Activated CD8-positive, alpha-beta memory T cell treated with anti-CD3 and anti-CD28 coated beads, Interleukin-2, amount 50 U/mL, for 4 hours (primary cell): ENCODE measurements around the gene PNPLA8.
"Not testable (repeated sequence)": the region's sequence is repeated elsewhere in the genome, so short reads cannot be mapped to it uniquely, and the experiment has no call there.

Source experiments
- DNase-seq: peaks from one replicate; pipeline ENCODE4 v3.0.0-alpha.2; 2020

The PNPLA8 gene

DNA sequence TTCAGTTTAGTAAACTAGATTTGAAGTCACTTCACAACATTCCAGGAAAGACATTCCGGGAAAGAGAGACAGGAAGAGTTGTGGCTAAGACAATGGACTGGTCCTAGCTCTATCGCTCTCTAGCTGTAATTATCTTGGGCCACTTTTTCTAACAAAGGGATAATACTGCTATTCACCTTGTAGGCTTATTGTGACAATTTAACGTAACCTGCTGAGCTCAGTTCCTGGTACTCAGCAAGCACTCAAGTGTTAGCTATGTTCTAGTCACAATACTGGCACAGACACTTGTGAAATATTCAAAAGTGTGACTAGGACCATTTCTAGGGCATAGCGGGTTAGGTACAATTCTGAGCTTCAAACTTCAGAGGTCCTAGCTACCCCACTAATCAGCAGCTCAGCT is 57.7 kb downstream of the PNPLA8 start:
- no peak for DNase-seq

DNA sequence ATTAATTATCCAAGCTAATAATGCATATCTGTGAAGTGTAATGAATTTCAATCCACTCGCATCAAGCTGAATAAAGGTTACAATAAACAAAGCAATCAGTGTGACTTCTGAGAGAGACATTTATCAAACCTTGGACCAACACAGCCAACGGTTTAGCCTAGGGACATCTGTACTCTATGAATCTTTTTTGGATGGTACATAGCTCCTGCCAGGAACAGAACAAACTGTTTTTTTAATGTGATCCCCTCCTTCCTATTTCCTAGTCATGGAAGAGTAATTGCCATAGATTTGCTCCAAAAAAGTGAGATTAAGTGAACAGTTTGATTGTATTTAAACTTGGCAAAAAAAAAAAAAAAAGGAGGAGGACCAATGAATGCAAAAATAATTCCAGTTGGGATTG is 58.5 kb downstream of the PNPLA8 start:
- no peak for DNase-seq

DNA sequence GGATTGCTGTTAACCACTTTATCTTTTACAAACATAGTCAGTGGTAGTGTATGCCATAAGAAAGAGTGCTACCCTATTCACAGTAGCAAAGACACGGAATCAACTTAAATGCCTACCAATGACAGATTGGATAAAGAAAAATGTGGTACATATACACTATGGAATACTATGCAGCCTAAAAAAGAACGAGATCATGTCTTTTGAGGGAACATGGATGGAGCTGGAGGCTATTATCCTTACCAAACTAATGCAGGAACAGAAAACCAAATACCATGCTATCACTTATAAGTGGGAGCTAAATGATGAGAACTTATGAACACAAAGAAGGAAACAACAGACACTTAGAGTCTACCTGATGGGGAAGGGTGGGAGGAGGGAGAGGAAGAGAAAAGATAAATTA is 59.6 kb downstream of the PNPLA8 start:
- DNase-seq = not testable (repeated sequence)

DNA sequence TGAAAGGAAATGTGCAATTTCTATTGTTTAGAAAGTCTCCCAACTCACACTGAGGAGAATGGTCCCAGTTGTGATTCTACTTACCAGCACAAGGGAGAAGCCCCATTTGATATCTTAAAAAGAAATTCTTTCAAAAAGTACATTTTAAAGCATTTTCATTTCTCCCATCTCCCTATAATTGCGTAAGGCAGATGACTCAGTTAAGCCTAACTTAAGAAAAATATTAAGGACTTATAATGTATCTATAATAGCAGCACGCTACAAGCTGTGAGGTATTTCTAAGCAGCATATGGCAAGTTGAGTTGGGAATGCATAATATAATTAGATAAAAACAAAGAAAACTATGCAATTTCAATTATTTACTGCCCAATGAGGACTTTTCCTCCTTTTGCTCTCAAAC is 61.2 kb downstream of the PNPLA8 start:
- no peak for DNase-seq

DNA sequence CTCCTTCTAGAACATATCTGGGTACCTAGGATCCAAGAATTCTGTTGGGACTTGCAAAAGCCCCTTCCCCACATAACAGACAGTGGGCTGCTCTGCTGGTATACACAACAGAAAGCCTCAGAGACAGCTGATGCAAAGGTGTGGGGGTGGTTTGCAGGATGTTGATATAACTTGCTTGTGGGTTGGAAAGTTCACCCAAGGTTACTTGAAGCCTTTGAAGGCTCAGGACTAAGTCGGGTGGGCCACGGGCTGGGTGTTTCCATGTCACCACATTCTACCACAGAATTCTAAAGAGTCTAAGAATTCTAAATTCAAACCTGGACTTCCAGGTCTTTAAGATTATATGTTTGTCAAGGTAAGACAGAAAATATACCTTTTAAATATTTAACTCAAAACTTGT is 62.3 kb downstream of the PNPLA8 start:
- peak; percentile 43 for DNase-seq

DNA sequence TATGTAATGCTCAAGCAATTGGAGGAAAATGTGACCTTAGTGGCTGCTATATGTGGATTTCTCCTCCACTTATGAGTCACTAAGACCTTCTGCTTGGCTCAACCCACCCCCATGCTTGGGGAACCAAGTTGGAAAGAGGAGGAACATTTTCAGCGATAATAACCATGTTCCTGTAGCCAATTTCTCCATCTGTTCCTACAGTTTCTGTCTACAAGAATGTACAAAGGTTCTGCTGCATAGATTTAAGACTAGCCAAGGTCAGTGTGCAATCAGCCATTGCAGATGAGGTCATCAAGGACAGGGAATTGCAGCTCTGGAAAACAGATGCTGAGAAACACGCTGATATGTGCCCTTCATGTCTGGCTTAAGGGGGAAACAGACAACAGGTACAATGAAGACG is 64.1 kb downstream of the PNPLA8 start:
- DNase-seq = no peak

DNA sequence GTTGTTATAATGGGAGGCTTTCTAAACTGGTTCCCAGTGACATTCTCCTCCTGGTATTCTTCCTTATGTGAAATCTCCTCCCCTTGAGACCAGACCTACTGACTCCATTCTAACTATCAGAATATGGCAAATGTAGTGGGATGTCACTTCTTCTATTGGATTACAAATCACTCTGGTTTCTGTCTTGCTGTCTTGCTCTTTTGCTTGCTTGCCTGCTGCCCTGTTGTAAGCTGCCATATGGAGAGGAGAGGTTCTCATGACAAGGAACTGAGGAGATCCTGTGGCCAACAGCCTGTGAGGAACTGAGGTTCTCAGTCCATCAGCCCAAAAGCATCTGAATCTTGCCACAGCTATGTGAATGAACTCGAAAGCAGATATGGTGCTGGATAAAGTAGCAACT is 65.0 kb downstream of the PNPLA8 start:
- no peak for DNase-seq

DNA sequence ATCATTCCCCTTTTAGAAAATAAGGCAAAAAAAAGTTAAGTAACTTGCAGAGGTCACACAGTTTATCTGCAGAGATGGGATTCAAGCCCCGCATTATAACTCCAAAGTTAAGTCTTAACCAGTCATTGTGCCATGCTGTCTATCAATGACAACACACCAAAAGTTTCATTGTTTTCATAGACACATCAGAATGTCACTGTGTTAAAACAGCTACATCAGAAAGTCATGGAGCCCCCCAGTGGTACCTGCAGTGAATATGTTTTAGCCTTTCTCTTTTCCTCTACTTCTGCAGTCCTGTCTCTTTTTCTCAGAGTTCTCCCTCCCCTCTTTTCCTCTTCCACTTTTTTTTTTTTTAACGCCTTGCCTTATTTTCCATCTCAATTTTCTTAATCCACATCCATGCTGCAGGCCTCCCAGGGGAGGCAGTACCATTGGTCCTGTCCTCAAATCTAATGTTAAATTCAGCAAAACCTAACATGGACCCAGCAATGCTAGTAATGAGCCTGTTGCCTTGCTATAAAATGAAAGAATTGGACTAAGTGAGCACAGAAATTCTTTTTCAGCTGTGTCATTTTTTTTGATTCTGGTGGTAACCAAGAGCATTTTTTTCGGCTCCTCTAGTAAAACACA is 65.9 kb downstream of the PNPLA8 start:
- peak; percentile 17 for DNase-seq

DNA sequence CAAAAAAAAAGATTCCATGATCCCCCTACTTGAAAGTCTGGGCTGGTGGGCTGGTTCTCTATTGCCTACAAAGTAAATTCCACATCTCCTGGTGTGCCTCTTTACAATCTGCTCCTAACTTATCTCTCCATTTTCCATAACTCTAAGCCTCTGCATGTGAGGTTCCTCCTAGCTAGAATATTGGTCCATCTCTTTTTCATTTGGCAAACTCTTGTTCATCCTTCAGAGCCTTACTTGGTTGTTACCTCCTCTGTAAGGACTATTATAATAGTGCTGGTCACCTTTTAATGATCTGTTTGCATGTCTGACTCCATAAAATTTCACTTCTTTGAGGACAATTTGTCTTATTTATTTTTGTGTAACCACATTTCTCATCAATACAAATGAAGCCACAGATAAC is 68.1 kb downstream of the PNPLA8 start:
- DNase-seq = no peak

DNA sequence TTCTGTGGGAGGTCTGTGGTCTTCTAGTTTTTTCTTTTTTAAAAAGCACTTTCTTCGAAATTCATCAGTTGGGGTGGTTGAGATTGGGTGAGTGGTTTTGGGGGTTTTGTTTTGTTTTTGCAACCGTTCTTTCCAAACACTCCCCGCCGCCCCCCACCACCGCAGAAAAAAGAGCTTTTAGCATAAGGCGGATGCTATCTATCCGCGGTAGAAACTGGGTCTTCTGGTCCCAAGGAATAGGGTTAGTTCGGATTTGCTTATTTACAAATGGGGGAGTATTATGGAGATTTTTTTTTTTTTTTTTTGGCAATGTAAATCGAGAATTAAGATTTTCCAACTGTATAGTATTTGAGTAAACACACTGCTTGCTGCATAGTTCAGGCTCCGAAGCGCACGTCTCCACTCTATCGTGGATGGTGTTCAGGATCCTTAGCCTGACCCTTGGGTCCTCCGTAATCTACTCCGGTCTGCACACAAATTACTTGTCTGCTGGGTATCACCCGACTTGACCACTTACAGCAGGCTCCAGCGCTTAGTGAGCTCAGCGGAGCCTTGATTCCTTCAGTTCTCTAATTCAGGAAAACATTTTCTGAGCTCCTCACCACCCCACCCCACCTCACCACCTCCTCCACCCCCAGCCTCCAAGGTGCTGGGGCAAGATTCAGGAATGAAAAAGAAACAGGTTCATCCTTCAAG is 68.9 kb downstream of the PNPLA8 start:
- no peak for DNase-seq

DNA sequence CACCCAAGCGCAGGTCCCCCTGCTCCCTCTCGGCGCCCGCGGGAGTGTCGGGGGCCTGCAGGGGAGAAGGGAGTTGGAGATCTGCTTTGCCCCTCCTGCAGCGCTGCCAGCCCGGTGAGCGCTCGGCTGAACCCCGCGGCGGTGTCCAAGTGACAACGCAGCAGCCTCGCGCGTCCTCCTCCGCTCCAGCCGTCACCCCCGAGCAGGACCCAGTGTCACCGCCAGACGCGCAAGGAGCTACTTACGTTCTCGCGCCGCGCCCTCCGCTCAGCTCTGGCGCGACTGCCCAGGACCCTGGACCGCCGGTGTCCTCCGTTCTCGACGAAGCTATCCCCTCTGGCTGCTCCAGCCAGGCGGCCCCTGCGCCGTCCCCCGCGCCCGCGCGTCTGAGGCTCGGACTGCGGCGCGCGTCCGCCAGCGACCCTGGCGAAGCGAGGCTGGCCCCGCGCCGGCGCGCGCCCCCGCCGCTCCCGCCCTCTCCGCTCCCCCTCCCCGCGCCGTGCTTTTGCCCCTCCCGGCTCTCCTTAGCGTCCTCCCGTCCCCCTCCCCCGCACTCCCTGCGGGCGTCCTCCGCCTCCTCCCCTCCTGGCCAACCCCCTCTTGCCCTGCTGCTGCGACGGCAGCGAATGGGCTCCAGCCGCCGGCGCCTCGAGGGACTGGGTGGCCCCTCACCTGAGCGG is 69.8 kb downstream of the PNPLA8 start, which contains the start of gene NRCAM:
NRCAM (minus strand) TSS at position 439 of the 680 bp plus-strand sequence. CDS start 216,372 bp downstream, outside the sequence.
- peak; percentile 43 for DNase-seq

DNA sequence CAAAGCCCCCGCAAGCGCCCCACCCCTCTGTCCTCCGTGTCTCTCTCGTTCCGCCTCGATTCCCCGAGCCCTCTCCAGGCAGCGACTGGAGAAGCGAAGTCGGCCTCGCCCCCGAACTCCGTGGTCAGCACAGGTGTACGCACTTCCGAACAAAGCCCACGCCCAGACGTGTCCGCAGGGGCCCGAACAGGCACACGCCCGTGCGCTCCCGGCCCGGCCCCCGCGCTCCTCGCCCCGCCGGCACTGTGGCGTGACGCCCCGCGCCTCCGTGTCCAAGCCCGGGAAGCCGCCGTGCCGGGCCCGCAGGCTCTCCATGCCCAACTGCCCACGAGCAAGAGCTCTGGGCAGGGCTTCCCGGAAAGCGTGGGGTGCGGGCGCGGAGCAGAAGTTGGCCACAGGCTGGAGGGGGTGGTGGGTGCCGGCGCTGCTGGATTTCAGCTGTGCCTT is 70.4 kb downstream of the PNPLA8 start:
- peak; percentile 15 for DNase-seq

DNA sequence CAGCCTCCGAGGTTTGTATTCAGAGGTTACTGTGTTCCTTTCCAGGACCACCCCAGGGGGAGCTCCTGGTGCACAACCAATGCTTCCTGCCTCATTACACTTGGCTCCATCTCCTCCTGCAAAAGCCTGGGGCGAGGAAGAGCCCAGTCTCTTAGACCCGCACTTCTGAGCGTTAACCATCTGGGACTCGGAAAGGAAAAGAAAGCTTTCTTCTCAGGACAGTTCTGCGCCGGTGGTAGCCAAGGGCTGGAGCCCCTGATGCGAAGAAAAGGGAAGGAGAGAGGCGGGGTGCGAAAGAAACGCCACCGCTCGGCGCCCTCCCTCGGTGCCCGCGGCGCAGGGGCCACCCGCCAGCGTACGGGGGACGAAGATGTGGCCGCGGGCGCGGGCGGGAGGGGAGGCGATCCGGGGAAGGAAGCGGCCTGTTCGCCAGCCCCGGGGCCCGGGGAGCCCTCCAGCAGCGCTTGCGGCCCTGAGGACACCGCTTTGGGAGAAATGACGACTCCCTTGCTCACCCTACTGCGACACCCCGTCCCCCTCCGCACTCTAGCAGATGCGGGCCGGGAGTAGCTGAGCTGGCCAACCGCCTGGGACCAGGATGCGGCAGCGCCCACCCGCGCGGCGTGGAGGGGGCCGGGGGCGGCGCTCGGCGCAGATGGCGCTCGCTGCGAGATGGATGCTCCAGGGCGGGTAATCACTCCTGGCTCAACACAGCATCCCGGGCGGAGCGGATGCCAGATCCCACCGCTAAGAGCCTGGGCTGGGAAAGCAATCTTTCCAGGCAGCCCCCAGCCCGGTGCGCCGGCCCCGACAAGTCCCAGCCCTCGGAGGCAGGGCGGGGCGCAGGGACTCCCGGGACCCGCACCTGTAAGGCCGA is 71.0 kb downstream of the PNPLA8 start:
- DNase-seq = peak; percentile 24

DNA sequence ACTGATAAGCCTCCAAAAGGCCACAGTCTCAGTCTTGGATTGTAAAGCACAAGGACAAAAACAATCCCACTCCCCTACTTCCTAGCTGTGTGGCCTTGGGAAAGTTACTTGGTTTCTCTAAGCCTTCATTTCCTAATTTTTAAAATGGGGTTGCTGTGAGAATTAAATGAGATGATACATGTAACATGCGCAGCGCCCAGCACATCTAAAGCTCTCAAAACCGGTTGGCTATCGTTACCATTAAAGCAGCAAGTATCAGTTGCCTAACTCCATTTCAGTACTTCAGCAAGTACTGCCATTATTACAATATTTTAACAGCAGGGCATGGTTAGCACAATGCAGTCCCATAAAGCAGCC is 71.6 kb downstream of the PNPLA8 start:
- no peak for DNase-seq

DNA sequence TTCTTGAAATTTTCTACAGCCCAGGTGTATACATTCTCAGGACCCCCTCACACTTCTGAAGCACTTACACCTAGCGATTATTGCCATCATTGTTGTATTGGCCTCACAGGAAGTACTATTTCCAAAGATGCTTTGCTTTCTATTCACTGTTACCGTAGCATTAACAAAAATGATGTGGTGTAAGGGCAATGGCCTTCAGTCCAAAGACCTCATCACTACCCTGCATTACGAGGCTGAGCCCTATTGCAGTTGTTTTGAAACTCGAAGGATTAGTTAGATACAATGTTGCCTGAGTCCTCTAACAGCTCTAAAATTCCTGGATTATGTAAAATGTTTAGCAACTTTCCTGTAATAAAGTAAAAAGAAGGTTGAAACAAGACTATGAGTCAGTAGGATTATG is 72.6 kb downstream of the PNPLA8 start:
- no peak for DNase-seq

DNA sequence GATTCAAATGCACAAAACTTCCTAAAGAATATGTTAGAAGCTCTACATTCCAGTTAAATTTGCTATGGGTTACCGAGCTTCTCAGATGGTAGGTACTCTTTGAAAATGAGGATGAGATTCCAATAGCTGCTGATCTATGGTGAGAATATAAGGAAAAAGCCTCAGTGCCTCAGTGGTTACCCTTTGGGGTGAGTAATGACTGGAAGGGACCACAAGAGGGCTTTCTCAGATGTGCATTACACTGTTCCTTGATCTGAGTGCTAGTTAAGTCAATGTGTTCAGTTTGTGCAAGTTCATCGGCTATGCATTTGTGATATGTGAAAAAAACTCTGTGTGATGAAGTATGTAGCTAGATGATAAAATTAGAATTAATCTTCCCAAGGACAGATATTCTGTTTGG is 73.2 kb downstream of the PNPLA8 start:
- no peak for DNase-seq

DNA sequence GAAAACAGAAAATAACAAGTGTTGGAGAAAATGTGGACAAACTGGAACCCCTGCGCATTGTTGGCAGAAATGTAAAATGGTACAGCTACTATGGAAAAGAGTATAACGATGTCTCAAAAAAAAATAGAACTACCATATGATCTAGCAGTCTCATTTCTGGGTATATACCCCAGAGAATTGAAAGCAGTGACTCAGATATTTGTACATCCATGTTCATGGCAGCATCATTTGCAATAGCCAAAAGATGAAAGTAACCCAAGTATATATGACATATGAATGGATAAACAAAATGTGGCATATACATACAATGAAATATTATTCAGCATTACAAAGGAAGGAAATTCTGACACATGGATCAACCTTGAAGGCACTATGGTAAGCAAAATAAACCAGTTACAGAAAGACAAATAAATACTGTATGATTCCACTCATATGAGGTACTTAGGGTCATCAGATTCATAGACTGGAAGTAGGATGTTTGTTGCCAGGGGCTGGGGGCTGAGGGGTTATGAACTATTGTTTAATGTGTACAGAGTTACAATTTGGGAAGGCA is 74.6 kb downstream of the PNPLA8 start:
- no peak for DNase-seq

DNA sequence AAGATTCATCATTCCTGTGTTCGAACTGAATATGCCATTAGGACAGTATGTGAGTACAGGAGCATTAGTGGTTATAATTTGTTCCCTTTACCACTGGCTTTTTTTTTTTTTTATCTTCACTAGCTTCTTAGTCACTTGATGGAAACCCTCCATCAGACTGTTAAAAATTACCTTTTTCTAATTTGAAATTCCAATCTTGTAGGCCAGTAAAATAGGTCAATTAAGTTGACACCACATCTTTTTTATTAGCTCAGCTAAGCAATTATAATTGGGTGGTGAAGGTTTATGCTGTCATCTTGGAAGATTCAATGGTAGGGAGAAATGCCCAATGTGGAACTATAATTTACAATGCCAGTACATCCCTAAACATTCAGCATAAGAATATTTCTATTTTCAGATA is 75.8 kb downstream of the PNPLA8 start:
- DNase-seq = no peak

DNA sequence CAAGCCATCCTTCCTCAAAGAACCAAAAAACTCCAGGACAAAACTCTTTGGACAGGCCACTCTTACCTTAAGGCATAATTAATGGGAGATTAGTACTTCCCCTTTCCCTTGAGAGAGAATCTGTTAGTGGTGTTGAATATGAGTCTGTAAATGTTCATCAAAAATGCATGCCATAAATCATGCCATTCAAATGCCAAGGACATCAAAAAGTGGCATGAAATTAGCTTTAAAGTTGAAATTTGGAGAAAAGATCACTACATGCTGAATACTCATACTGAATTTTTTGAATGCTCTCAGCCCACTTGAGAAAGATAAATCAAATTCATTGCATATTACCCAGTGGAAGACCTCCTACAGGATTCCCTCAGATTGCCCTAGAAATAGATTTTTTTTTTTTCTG is 76.4 kb downstream of the PNPLA8 start:
- DNase-seq = no peak

DNA sequence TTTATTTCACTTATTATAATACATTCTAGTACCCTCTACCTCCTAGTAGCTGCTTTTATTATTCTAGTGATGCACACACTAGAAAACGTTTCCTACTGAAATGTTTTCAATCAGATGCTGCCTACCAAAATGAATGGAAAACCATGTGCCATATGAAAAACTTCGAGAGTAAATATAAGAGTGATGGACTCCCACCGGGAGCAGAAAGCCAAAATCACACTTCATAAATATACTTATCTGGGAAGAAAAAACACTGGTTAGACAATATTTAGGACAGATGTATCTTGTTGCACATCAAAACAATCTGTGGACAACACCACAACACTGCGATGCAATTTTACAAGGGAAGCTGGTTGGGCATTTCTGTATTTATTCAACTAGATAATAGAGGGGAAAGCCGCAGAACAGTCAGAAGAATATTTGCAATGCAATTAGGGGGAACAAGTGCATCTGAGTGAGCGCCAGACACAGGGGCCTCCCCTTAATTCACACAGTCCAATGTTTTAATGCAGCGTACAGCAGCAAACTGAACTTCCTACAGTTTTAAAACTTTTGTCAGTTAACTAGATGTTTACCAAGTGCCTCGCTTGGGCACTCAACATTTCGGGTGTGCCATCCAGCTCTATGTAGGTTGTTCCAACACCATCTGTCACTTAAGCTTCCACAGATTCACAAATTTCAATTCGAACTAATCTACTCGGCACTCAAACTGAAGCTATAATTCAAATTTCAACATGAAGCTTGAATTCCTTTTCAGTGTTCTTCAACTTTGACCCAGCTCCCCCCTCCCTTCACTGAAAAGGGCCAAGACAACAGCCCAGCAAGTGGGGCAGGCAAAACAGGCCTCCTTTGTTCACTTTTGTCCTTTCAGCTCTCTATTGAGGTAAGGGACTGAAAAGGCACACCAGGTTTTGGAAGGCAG is 77.1 kb downstream of the PNPLA8 start:
- DNase-seq = no peak

DNA sequence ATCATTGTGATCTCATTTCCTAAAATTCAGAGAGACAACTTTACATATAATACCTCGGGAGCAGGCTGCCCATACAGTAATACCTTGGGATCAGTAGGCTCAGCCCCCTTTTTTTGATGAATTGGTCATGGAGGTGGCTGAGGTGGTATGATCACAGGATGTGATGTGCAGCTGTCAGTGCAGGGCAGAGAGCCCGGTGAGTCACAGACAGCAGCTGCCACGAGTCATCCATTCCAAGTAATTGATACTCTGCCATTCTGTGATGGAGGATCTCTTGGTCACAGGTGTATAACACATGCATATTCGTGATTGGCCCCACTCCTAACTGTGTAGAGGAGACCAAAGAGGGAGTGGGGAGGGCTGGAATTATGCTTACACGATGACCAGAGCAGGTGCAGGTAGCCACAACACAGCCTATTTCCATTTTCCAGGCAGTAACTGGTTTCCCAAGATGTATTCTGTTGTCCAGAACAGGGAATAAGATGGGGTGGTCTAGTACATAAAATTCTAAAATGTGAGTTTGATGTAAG is 83.8 kb downstream of the PNPLA8 start:
- DNase-seq = peak; percentile 17
